Ureter (tissue), 1 donor: ENCODE results near the gene KTN1. TPM values are rescaled to one million over a fixed set of nuclear protein-coding genes. Genes with fewer than 3 reads are reported as not detected.

Source experiments
- DNase-seq: peaks from one replicate; pipeline ENCODE4 v3.0.0-alpha.2; 2020; ENCODE audit warnings: low spot score
- total RNA-seq: library from RNA; stranded (reverse); gene quantifications from one replicate; pipeline ENCODE4 v1.2.4, GENCODE V29; 2023
- donor health status: DM: yes; HTN: yes; CAD: no.

KTN1 gene
- total RNA-seq, 1 donor from 2014 or later = 226 TPM

DNA sequence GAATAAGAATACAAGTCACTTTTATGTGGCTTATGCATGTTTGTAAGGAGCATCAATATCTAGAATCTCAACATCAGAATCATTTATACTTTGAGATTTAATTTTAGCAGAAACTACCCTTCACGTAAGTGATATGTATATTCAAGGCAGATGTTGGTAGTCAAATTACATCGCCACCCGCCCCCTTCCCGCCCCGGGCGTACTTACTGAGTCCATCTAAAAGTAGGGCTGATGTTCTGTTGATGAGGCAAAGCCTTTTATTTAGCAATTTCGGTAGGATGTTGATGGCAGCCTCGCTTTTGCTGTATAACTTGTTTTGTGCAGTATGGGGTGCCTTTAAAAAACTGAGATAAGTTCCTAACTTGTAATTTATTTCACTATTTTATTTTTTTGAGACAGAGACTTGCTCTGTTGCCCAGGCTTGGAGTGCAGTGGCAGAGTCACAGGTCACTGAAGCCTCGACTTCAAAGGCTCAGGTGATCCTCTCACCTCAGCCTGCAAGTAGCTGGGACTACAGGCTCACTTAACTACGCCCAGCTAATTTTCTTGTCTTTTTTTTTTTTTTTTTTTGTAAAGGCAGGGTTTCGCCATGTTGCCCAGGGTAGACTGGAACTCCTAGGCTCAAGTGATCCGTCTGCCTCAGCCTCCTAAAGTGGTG is 30.8 kb downstream of the KTN1 start:
- DNase-seq = no peak

DNA sequence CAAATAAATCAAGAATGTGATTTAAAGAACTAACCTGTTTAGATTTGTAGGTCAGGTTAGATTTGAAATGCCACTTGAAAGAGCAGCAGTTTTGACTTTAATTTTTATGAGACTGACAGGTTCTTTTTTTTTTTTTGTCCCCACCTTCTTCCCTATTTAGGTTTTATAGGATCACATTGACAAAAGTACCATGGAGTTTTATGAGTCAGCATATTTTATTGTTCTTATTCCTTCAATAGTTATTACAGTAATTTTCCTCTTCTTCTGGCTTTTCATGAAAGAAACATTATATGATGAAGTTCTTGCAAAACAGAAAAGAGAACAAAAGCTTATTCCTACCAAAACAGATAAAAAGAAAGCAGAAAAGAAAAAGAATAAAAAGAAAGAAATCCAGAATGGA is 31.9 kb downstream of the KTN1 start:
- DNase-seq = no peak

GRCh38 chr14:55614304-55614703 is 34.3 kb downstream of the KTN1 start:
- DNase-seq = no peak

DNA sequence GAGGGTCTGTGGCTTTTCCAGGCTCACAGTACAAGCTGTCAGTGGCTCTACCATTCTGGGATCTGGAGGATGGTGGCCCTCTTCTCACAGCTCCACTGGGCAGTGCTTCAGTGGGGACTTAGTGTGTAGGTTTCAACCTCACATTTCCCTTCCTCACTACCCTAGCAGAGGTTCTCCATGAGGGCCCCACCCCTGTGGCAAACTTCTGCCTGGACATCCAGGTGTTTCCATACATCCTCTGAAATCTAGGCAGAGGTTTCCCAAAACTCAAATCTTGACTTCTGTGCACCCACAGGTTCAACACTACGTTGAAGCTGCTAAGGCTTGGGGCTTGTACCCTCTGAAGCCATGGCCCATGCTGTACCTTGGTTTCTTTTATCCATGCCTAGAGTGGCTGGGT is 40.3 kb downstream of the KTN1 start:
- DNase-seq = no peak

GRCh38 chr14:55620981-55621380 is 41.0 kb downstream of the KTN1 start:
- DNase-seq = no peak

DNA sequence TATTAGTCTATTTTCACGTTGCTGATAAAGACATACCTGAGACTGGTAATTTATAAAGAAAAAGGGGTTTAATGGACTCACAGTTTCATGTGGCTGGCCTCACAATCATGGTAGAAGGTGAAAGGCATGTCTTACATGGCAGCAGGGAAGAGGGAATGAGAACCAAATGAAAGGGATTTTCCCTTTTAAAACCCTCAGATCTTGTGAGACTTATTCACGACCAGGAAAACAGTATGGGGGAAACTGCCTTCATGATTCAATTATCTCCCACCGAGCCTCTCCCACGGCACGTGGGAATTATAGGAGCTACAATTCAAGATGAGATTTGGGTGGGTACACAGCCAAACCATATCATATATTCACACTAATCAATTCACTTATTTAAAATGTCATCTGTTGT is 41.4 kb downstream of the KTN1 start:
- no peak for DNase-seq

DNA sequence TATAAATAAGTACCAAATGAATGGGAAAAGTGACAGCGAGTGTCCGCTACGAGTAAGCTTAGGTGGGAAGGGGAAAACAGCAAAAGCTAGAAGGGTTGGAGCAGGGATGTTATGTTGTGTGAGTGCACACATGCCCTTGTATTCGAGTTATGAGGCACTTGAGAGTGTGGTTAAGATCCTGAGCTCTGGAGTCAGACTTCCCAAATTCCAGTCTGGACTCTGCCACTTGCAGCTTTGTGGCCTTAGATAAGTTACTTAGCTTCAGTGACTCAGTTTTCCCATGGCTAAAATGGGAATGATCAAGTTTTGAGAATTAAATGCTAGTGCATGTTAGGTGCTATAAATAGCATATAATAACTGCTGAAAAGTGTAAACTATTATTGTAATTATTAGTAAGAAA is 44.9 kb downstream of the KTN1 start:
- no peak for DNase-seq

GRCh38 chr14:55625481-55625880 is 45.5 kb downstream of the KTN1 start:
- DNase-seq = no peak

DNA sequence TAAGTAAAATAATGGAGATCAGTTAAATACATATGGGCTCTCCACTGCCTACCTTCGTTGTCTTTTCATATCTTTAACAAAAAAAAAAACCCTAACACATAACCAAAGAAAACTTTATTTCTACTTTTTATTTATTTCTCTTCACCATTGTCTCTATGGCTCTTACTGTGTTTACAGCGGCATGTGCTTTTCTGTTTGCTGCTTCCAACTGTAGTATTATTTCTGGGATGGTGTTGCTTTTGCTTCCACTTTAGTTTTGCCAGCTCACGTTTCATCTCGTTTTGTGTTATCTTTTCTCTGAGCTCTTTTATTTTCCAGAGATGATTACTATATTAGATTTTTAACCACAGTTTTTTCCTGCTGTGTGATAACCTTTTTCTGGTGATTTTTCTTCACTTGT is 46.1 kb downstream of the KTN1 start:
- DNase-seq = no peak

GRCh38 chr14:55628426-55628825 is 48.4 kb downstream of the KTN1 start:
- no peak for DNase-seq

DNA sequence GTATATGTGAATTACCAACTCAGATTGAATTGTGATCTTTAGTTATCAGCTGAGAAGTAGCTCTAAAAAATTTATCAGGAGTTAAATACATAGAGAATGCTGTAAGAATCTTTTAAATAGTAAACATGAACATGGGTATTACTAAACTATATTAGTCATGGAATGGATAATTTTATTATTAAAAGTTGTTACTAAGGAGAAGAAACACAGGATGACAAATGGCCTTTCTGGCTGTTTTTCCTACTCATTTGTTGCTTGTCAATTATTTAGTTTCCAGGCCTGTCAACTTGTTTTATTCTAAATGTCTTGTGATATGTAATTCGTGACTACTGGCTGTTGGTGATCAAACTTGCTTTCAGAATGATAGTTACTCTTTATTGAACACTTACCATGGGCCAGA is 58.7 kb downstream of the KTN1 start:
- DNase-seq = no peak

- DNase-seq = no peak
Observed at GRCh38 chr14:55641290-55641689, 61.3 kb downstream of the KTN1 start.

- no peak for DNase-seq
Observed at GRCh38 chr14:55641954-55642353, 61.9 kb downstream of the KTN1 start.

DNA sequence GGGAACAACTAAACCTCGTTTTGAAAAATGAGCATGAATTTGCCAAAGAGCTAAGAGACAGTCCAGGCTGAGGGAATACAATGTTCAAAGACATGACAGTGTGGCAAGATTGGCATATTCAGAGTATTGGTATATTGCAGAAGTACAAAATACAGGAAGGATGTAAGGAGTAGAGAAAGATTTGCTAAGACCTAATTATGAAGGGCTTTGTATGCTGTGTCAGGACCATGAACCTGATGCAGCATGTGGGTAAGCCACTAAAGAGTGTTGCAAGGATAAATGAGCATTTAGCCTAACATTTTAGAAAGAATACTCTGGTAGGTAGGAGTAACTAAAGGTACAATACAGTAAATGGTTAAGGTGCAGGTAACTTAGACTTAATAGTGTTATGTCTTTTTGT is 65.1 kb downstream of the KTN1 start:
- DNase-seq = no peak

- no peak for DNase-seq
Observed at GRCh38 chr14:55645845-55646832, 66.1 kb downstream of the KTN1 start.

DNA sequence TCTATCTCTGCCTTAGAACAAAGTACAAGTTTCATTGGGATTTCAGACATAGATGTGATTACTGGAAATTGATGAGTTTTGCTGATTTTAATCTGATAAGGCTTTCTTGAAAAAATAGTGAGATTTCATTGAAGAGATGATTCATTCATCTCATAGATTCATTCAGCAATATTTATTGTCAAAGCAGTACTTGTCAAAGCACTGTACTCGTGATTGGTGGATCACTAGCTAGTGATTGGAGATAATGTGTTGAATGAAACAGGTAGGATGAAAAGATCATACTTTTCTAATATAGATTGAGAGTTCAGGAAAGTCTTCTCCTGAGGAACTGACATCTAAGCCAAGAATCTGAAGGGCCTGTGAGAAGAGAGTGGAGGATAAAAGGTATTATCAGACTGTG is 71.0 kb downstream of the KTN1 start:
- no peak for DNase-seq

DNA sequence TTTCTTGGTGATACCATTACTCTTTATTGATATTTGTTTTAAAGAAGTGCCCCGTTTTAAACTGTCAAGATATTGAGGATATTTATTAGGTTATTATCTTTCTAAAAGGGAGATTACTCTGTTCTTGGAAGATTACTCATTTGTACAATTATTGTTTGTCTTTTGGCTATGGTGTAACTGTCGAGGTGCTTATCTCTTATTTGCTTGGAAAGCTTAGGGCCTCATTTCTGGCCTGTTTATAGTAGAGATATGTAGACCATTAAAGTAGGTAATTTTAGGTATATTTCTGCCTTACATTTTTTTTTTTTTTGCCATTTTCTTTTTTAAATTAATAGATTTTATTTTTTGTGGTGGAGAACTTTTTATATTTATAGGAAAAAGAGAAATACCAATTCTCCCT is 74.2 kb downstream of the KTN1 start:
- DNase-seq = no peak

DNA sequence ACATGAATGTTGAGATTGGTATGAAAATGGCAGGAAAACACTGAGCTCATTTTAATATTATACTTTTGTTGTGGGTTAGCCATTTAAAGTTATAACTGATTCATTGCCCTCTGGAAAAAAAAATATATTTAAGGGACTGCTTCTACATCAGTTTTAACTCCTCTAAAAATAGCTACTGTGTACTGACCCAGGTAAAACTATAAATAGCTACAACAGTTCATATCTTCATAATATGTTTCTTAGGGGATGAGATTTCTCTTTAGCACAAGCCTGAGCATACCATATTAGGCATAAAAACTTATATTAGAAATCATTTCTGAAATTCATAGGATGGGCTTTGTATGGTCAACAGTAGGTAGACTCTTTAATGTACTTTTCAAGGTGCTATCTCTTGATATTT is 81.0 kb downstream of the KTN1 start:
- no peak for DNase-seq

- DNase-seq = no peak
Observed at GRCh38 chr14:55662752-55663151, 82.7 kb downstream of the KTN1 start.

GRCh38 chr14:55665067-55665675 is 85.2 kb downstream of the KTN1 start:
- DNase-seq = no peak

DNA sequence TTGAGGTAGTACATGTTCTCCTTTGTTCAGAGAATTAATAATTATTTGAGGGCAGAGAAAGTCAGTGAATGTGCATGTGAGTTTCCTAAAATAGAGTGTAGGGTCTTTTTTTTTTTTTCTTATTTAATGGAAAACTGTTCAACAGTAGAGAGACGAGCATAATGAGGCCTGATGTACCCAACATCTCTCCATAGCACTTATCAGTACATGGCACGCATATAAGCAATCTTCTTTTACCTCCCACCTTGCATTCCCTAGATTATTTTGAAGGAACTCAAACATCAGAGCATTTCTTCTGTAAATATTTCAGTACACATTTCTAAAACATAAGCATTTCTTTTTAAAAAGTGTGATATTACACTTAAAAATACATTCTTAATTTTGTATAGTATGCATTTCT is 87.8 kb downstream of the KTN1 start:
- DNase-seq = no peak

DNA sequence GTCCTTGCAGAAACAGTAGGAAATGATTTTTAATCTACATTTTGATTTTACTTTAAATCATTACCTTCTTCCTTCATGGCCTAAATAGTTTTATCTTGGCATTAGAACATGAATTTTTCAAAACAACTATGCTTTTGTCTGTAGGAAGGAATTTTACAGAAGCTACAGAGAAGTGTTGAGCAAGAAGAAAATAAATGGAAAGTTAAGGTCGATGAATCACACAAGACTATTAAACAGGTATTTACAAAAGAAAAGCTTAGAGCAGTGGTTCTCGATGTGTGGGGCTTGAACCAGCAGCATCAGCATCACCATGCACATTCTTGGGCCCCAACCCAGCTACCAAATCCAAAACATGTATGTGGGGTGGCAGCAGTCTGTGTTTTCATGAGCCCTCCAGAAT is 91.6 kb downstream of the KTN1 start:
- no peak for DNase-seq

DNA sequence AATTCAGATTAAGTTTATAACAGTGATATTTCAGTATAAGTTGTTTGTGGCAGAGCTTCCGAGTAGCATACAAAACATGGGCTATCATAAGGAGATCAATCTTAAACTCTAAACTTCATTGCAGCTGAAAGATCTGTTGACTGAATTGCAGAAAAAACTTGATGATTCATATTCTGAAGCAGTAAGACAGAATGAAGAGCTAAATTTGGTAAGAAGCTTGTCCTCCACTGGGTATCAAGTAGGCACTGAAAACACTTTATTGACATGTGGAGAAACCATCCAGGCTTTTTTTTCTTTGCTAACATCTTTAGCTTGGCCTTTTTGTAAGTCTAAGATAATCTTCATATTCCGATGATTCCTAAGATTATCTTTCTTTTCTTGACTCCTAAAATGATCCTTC is 93.0 kb downstream of the KTN1 start:
- DNase-seq = no peak
